SJCRH30 (cell line): ENCODE measurements around the gene SLC43A3. TPM values are rescaled to one million over a fixed set of nuclear protein-coding genes. Genes with fewer than 3 reads are reported as not detected.

Experiments
- DNase-seq, 2 experiments: peaks; one replicate each; pipeline ENCODE4 v3.0.0-alpha.2; 2015 to 2020
- H3K27ac ChIP-seq: fragments of 250-450 bp; sonication (Bioruptor Pico); 2 replicates; pipeline ENCODE4 v1.5.1; 2020; ENCODE audit warnings: mild to moderate bottlenecking, moderate library complexity
- H3K27me3 ChIP-seq: fragments of 250-450 bp; sonication (Bioruptor Pico); 2 replicates; pipeline ENCODE4 v1.5.1; 2020; ENCODE audit warnings: mild to moderate bottlenecking, moderate library complexity
- H3K36me3 ChIP-seq: fragments of 250-450 bp; sonication (Bioruptor Pico); 2 replicates; pipeline ENCODE4 v1.5.1; 2020; ENCODE audit warnings: mild to moderate bottlenecking, moderate library complexity
- H3K4me1 ChIP-seq: fragments of 250-450 bp; sonication (Bioruptor Pico); 2 replicates; pipeline ENCODE4 v1.5.1; 2020; ENCODE audit warnings: mild to moderate bottlenecking, moderate library complexity
- H3K4me3 ChIP-seq: fragments of 250-450 bp; sonication (Bioruptor Pico); 2 replicates; pipeline ENCODE4 v1.5.1; 2020; ENCODE audit warnings: mild to moderate bottlenecking, moderate library complexity
- H3K9me3 ChIP-seq: fragments of 250-450 bp; sonication (Bioruptor Pico); replicated peaks from 2 replicates; pipeline ENCODE4 v1.5.1; 2020; ENCODE audit warnings: mild to moderate bottlenecking, moderate library complexity
- total RNA-seq: library from RNA; depleted of rRNA; stranded (reverse); fragments of >200 nt; shearing (Covaris generic); gene quantifications from 2 replicates; pipeline ENCODE4 v1.2.3, GENCODE V29; 2014; rRNA removed

Gene SLC43A3
- total RNA-seq = 0.12 TPM in 1 of 2 replicates, not detected in the other

- H3K36me3 ChIP-seq = no peaks in the 10 kb centered on the region
- H3K4me3 ChIP-seq = no peak within 1 kb of the TSS
- peaks cover 9% of the 10 kb centered on the region for H3K4me1 ChIP-seq
- H3K9me3 ChIP-seq = no peaks in the 10 kb centered on the region
- H3K27me3 ChIP-seq = no peaks in the 10 kb centered on the region
- peak; percentile 13 to 30 for DNase-seq
- H3K27ac ChIP-seq = no peak within 1 kb of the TSS
Observed at GRCh38 chr11:57426929-57427726, at the start of gene SLC43A3. SLC43A3 (minus strand) TSS chr11:57427121; CDS start chr11:57426172, 949 bp downstream.

GRCh38 chr11:57476047-57476756 is 49.3 kb upstream of the SLC43A3 start:
- Histone ChIP-seq H3K4me3 (peak overlapping the region; percentile 27), H3K36me3 (no peaks in the 10 kb centered on the region), H3K4me1 (no peaks in the 10 kb centered on the region), H3K27ac (no peak overlapping the region), H3K9me3 (no peaks in the 10 kb centered on the region), H3K27me3 (peaks cover 23% of the 10 kb centered on the region)
- no peak for DNase-seq

- Histone ChIP-seq H3K27ac (no peak overlapping the region), H3K4me1 (no peaks in the 10 kb centered on the region), H3K9me3 (no peaks in the 10 kb centered on the region), H3K36me3 (no peaks in the 10 kb centered on the region), H3K27me3 (peaks cover 23% of the 10 kb centered on the region), H3K4me3 (no peak overlapping the region)
- no peak for DNase-seq
Observed at GRCh38 chr11:57475671-57476046, 48.7 kb upstream of the SLC43A3 start.

- Histone ChIP-seq H3K27me3 (peaks cover 23% of the 10 kb centered on the region), H3K9me3 (no peaks in the 10 kb centered on the region), H3K27ac (no peak overlapping the region), H3K36me3 (no peaks in the 10 kb centered on the region), H3K4me3 (no peak overlapping the region), H3K4me1 (no peaks in the 10 kb centered on the region)
- DNase-seq = no peak
Observed at GRCh38 chr11:57475191-57475590, 48.3 kb upstream of the SLC43A3 start.

GRCh38 chr11:57474803-57475115 is 47.8 kb upstream of the SLC43A3 start:
- Histone ChIP-seq H3K27me3 (peaks cover 25% of the 10 kb centered on the region), H3K4me1 (no peaks in the 10 kb centered on the region), H3K9me3 (no peaks in the 10 kb centered on the region), H3K36me3 (no peaks in the 10 kb centered on the region), H3K4me3 (no peak overlapping the region), H3K27ac (no peak overlapping the region)
- no peak for DNase-seq

- H3K36me3 ChIP-seq = no peaks in the 10 kb centered on the region
- no peak for DNase-seq
- no peak overlapping the region for H3K27ac ChIP-seq
- H3K4me1 ChIP-seq = no peaks in the 10 kb centered on the region
- peaks cover 25% of the 10 kb centered on the region for H3K27me3 ChIP-seq
- H3K4me3 ChIP-seq = no peak overlapping the region
- no peaks in the 10 kb centered on the region for H3K9me3 ChIP-seq
Observed at GRCh38 chr11:57474017-57474802, 47.3 kb upstream of the SLC43A3 start.

GRCh38 chr11:57473285-57473841 is 46.4 kb upstream of the SLC43A3 start:
- DNase-seq = no peak
- H3K27me3 ChIP-seq = peaks cover 25% of the 10 kb centered on the region

GRCh38 chr11:57471496-57471895 is 44.6 kb upstream of the SLC43A3 start:
- Histone ChIP-seq H3K27ac (no peak overlapping the region), H3K9me3 (no peaks in the 10 kb centered on the region), H3K36me3 (no peaks in the 10 kb centered on the region), H3K27me3 (peaks cover 31% of the 10 kb centered on the region), H3K4me1 (no peaks in the 10 kb centered on the region), H3K4me3 (no peak overlapping the region)
- no peak for DNase-seq

More at GRCh38 chr11:57473285-57473841, 46.4 kb upstream of the SLC43A3 start:
- Histone ChIP-seq H3K4me3 (no peak overlapping the region), H3K4me1 (no peaks in the 10 kb centered on the region), H3K36me3 (no peaks in the 10 kb centered on the region), H3K27ac (no peak overlapping the region), H3K9me3 (no peaks in the 10 kb centered on the region)

GRCh38 chr11:57469268-57469667 is 42.3 kb upstream of the SLC43A3 start:
- no peaks in the 10 kb centered on the region for H3K4me1 ChIP-seq
- no peak overlapping the region for H3K27ac ChIP-seq
- no peak for DNase-seq

GRCh38 chr11:57468276-57468675 is 41.4 kb upstream of the SLC43A3 start:
- H3K9me3 ChIP-seq = no peaks in the 10 kb centered on the region
- H3K27ac ChIP-seq = no peak overlapping the region
- no peaks in the 10 kb centered on the region for H3K36me3 ChIP-seq
- no peaks in the 10 kb centered on the region for H3K4me1 ChIP-seq
- no peak overlapping the region for H3K4me3 ChIP-seq
- DNase-seq = no peak
- H3K27me3 ChIP-seq = peaks cover 19% of the 10 kb centered on the region

More at GRCh38 chr11:57469268-57469667, 42.3 kb upstream of the SLC43A3 start:
- Histone ChIP-seq H3K27me3 (peaks cover 23% of the 10 kb centered on the region), H3K4me3 (no peak overlapping the region), H3K36me3 (no peaks in the 10 kb centered on the region), H3K9me3 (no peaks in the 10 kb centered on the region)

GRCh38 chr11:57467508-57468157 is 40.7 kb upstream of the SLC43A3 start:
- Histone ChIP-seq H3K27me3 (peaks cover 25% of the 10 kb centered on the region), H3K27ac (no peak overlapping the region), H3K9me3 (no peaks in the 10 kb centered on the region), H3K4me3 (no peak overlapping the region), H3K4me1 (no peaks in the 10 kb centered on the region), H3K36me3 (no peaks in the 10 kb centered on the region)
- DNase-seq = no peak

GRCh38 chr11:57466680-57467079 is 39.8 kb upstream of the SLC43A3 start:
- H3K4me3 ChIP-seq = no peak overlapping the region
- H3K27ac ChIP-seq = no peak overlapping the region
- DNase-seq = no peak
- peaks cover 33% of the 10 kb centered on the region for H3K27me3 ChIP-seq
- no peaks in the 10 kb centered on the region for H3K9me3 ChIP-seq
- no peaks in the 10 kb centered on the region for H3K36me3 ChIP-seq
- H3K4me1 ChIP-seq = no peaks in the 10 kb centered on the region

GRCh38 chr11:57464539-57465181 is 37.7 kb upstream of the SLC43A3 start:
- peaks cover 42% of the 10 kb centered on the region for H3K27me3 ChIP-seq
- H3K27ac ChIP-seq = no peak overlapping the region
- no peak overlapping the region for H3K4me3 ChIP-seq
- DNase-seq = no peak
- no peaks in the 10 kb centered on the region for H3K9me3 ChIP-seq
- H3K4me1 ChIP-seq = peaks cover 3% of the 10 kb centered on the region; the same call in 1 of the 2 replicates
- H3K36me3 ChIP-seq = no peaks in the 10 kb centered on the region
